Measurements from ENCODE around the gene WDSUB1. TPM values are rescaled to one million over a fixed set of nuclear protein-coding genes. Genes with fewer than 3 reads are reported as not detected.

The WDSUB1 gene
- total RNA-seq, 2 donors from 2014 or later, result 4.4 to 5.9 TPM

GRCh38 chr2:159286709-159287441 lies 372 bp upstream of the WDSUB1 start:
- peak; percentile 96 to 99 (median 98) for DNase-seq
- Mint-ChIP-seq H3K36me3 (ENCODE audit: low read depth) (no peaks in the 10 kb centered on the region), H3K27ac (peak overlapping the region; percentile 87), H3K4me3 (peak overlapping the region; percentile 89), H3K4me1 (peaks cover 17% of the 10 kb centered on the region), H3K27me3 (no peaks in the 10 kb centered on the region)
- no peaks in the 10 kb centered on the region for H3K9me3 ChIP-seq (ENCODE audit: control insufficient read depth, low read length, poor library complexity, severe bottlenecking)
- peak; percentile 99 for ATAC-seq

- no peak for DNase-seq
- H3K9me3 ChIP-seq (ENCODE audit: control insufficient read depth, low read length, poor library complexity, severe bottlenecking), result no peaks in the 10 kb centered on the region
- Mint-ChIP-seq H3K36me3 (ENCODE audit: low read depth) (no peaks in the 10 kb centered on the region), H3K27ac (peak overlapping the region; percentile 87), H3K27me3 (no peaks in the 10 kb centered on the region), H3K4me3 (peak overlapping the region; percentile 89), H3K4me1 (peaks cover 14% of the 10 kb centered on the region)
- no peak for ATAC-seq
Measured at GRCh38 chr2:159285433-159285832, 1.1 kb downstream of the WDSUB1 start.

DNA sequence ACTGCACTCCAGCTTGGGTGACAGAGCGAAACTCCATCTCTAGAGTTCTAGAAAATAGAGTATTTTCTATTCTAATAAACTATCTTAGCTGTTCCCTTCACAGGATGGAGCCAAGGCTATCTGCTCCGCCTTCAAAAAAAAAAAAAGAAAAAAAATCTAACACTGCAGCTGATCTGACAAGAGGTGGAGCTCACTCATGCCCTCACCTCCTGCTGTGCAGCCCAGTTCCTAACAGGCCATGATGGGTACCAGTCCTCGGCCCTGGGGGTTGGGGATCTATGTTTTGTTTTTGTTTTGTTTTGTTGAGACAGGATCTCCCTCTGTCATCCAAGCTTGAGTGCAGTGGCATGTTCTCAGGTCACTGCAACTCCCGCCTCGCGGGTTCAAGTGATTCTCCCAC lies 3.0 kb downstream of the WDSUB1 start:
- H3K4me1 Mint-ChIP-seq, result peaks cover 9% of the 10 kb centered on the region
- no peak overlapping the region for H3K4me3 Mint-ChIP-seq

GRCh38 chr2:159281002-159281401 lies 5.5 kb downstream of the WDSUB1 start:
- H3K9me3 ChIP-seq (ENCODE audit: control insufficient read depth, low read length, poor library complexity, severe bottlenecking), result no peaks in the 10 kb centered on the region
- Mint-ChIP-seq H3K27me3 (no peaks in the 10 kb centered on the region), H3K4me1 (peaks cover 6% of the 10 kb centered on the region), H3K27ac (no peak overlapping the region), H3K4me3 (no peak overlapping the region), H3K36me3 (ENCODE audit: low read depth) (no peaks in the 10 kb centered on the region)
- DNase-seq (no peak), ATAC-seq (no peak)

More for the DNA sequence above, 3.0 kb downstream of the WDSUB1 start:
- Mint-ChIP-seq H3K27me3 (no peaks in the 10 kb centered on the region), H3K36me3 (ENCODE audit: low read depth) (no peaks in the 10 kb centered on the region), H3K27ac (no peak overlapping the region)
- DNase-seq, result no peak
- no peaks in the 10 kb centered on the region for H3K9me3 ChIP-seq (ENCODE audit: control insufficient read depth, low read length, poor library complexity, severe bottlenecking)
- no peak for ATAC-seq

- no peaks in the 10 kb centered on the region for H3K27me3 Mint-ChIP-seq
Measured at GRCh38 chr2:159279700-159280099, 6.8 kb downstream of the WDSUB1 start.

GRCh38 chr2:159275111-159275510 lies 11.4 kb downstream of the WDSUB1 start:
- no peaks in the 10 kb centered on the region for H3K27me3 Mint-ChIP-seq
- ATAC-seq (no peak), DNase-seq (no peak)
- H3K27ac Mint-ChIP-seq, result no peak overlapping the region
- no peak overlapping the region for H3K4me3 Mint-ChIP-seq
- no peaks in the 10 kb centered on the region for H3K9me3 ChIP-seq (ENCODE audit: control insufficient read depth, low read length, poor library complexity, severe bottlenecking)
- H3K4me1 Mint-ChIP-seq, result peaks cover 7% of the 10 kb centered on the region
- H3K36me3 Mint-ChIP-seq (ENCODE audit: low read depth), result peaks cover 11% of the 10 kb centered on the region

More at GRCh38 chr2:159279700-159280099, 6.8 kb downstream of the WDSUB1 start:
- H3K4me3 Mint-ChIP-seq, result no peak overlapping the region
- H3K9me3 ChIP-seq (ENCODE audit: control insufficient read depth, low read length, poor library complexity, severe bottlenecking), result no peaks in the 10 kb centered on the region
- DNase-seq, result no peak
- peaks cover 5% of the 10 kb centered on the region for H3K36me3 Mint-ChIP-seq (ENCODE audit: low read depth)
- no peak for ATAC-seq
- H3K4me1 Mint-ChIP-seq, result peaks cover 3% of the 10 kb centered on the region
- H3K27ac Mint-ChIP-seq, result no peak overlapping the region

DNA sequence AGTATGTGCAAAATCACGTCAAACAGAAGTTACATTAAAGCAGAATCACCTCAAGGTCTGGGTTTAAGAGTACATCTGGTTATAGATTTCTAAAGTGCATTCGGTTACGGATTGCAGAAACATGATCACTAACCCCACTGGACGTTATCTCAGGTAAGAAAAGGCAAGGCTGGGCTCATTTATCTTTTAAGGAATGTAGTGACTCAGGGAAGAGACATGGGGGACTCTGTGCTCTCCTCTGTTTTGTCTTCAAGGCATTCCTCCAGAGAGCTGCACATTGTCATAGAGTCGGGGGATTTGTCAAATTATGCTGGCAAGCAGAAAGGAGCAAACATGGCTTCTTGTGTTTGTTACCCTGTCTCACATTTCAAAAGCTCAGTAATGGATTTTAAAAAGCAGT lies 14.3 kb downstream of the WDSUB1 start:
- no peaks in the 10 kb centered on the region for H3K9me3 ChIP-seq (ENCODE audit: control insufficient read depth, low read length, poor library complexity, severe bottlenecking)
- no peaks in the 10 kb centered on the region for H3K27me3 Mint-ChIP-seq
- H3K36me3 Mint-ChIP-seq (ENCODE audit: low read depth), result peaks cover 18% of the 10 kb centered on the region
- ATAC-seq (no peak), DNase-seq (no peak)
- no peak overlapping the region for H3K4me3 Mint-ChIP-seq
- no peak overlapping the region for H3K27ac Mint-ChIP-seq
- peaks cover 14% of the 10 kb centered on the region for H3K4me1 Mint-ChIP-seq

- ATAC-seq (no peak), DNase-seq (no peak)
- Mint-ChIP-seq H3K27me3 (no peaks in the 10 kb centered on the region), H3K4me3 (no peak overlapping the region), H3K27ac (no peak overlapping the region), H3K36me3 (ENCODE audit: low read depth) (peaks cover 18% of the 10 kb centered on the region), H3K4me1 (peaks cover 14% of the 10 kb centered on the region)
- H3K9me3 ChIP-seq (ENCODE audit: control insufficient read depth, low read length, poor library complexity, severe bottlenecking), result no peaks in the 10 kb centered on the region
Measured at GRCh38 chr2:159270744-159271379, 15.6 kb downstream of the WDSUB1 start.

DNA sequence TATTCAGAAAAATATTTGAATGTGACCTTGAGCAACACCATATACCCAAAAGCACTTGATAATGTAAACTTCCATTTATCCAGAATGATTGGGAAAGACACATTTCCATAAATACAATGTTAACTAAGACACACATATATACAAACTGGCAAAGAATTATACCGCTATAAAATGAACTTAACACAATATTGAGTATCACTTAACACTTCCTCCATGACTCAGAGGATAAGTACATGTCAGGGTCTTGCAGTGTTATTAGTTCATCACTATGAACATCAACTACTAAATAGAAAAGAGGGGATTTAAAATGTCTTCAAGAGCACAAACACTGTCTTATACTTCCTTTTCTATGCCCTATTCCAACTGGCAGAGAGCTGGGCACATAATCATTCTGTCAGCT lies 18.6 kb downstream of the WDSUB1 start:
- Mint-ChIP-seq H3K27ac (no peak overlapping the region), H3K36me3 (ENCODE audit: low read depth) (peaks cover 17% of the 10 kb centered on the region), H3K4me3 (no peak overlapping the region), H3K27me3 (no peaks in the 10 kb centered on the region), H3K4me1 (peaks cover 10% of the 10 kb centered on the region)
- H3K9me3 ChIP-seq (ENCODE audit: control insufficient read depth, low read length, poor library complexity, severe bottlenecking), result no peaks in the 10 kb centered on the region
- ATAC-seq, result no peak
- DNase-seq, result no peak

DNA sequence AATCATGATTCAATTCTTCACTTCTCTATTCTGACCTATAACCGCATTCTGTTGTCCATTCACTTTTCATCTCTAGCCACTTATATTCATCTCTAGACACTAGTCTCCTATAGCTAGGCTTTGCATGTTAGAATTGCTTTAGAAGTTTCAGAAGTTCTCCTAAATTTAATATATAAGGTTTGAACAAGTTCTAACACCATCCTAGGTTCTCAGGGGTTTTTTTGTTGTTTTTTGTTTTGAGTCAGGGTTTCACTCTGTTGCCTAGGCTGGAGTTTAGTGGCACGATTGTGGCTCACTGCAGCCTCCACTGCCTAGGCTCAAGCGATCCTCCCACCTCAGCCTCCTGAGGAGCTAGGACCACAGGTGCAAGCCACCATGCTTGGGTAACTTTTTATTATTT lies 19.9 kb downstream of the WDSUB1 start:
- Mint-ChIP-seq H3K4me1 (peaks cover 16% of the 10 kb centered on the region), H3K4me3 (no peak overlapping the region), H3K36me3 (ENCODE audit: low read depth) (peaks cover 26% of the 10 kb centered on the region), H3K27ac (no peak overlapping the region), H3K27me3 (no peaks in the 10 kb centered on the region)
- DNase-seq (no peak), ATAC-seq (no peak)
- H3K9me3 ChIP-seq (ENCODE audit: control insufficient read depth, low read length, poor library complexity, severe bottlenecking), result no peaks in the 10 kb centered on the region

DNA sequence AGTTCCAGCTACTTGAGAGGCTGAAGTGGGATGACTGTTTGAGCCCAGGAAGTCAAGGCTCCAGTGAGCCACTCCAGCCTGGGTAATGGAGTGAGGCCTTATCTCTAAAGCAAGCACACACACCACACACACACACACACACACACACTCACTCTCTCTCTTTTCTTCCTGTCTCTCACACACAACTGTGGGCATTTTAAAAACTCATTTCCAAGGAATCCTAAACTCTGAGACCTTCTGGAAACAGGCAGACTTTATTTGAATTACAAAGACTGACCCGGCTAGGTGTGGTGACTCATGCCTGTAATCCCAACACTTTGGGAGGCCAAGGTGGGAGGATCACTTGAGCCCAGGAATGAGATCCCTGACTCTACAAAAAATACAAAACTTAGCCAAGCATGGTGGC lies 21.3 kb downstream of the WDSUB1 start:
- Mint-ChIP-seq H3K4me1 (peaks cover 13% of the 10 kb centered on the region), H3K36me3 (ENCODE audit: low read depth) (peaks cover 21% of the 10 kb centered on the region), H3K4me3 (no peak overlapping the region), H3K27me3 (no peaks in the 10 kb centered on the region), H3K27ac (no peak overlapping the region)
- H3K9me3 ChIP-seq (ENCODE audit: control insufficient read depth, low read length, poor library complexity, severe bottlenecking), result no peaks in the 10 kb centered on the region
- ATAC-seq, result no peak
- no peak for DNase-seq

GRCh38 chr2:159262904-159263303 lies 23.6 kb downstream of the WDSUB1 start:
- Mint-ChIP-seq H3K27me3 (no peaks in the 10 kb centered on the region), H3K36me3 (ENCODE audit: low read depth) (peaks cover 16% of the 10 kb centered on the region), H3K4me3 (no peak overlapping the region), H3K27ac (no peak overlapping the region), H3K4me1 (peaks cover 8% of the 10 kb centered on the region)
- ATAC-seq (no peak), DNase-seq (no peak)
- no peaks in the 10 kb centered on the region for H3K9me3 ChIP-seq (ENCODE audit: control insufficient read depth, low read length, poor library complexity, severe bottlenecking)

- no peak for ATAC-seq
- no peaks in the 10 kb centered on the region for H3K9me3 ChIP-seq (ENCODE audit: control insufficient read depth, low read length, poor library complexity, severe bottlenecking)
- peaks cover 6% of the 10 kb centered on the region for H3K4me1 Mint-ChIP-seq
- H3K27me3 Mint-ChIP-seq, result no peaks in the 10 kb centered on the region
- H3K4me3 Mint-ChIP-seq, result no peak overlapping the region
- H3K27ac Mint-ChIP-seq, result no peak overlapping the region
- DNase-seq, result no peak
- peaks cover 13% of the 10 kb centered on the region for H3K36me3 Mint-ChIP-seq (ENCODE audit: low read depth)
Measured at GRCh38 chr2:159262226-159262625, 24.3 kb downstream of the WDSUB1 start.

GRCh38 chr2:159256159-159256558 lies 30.3 kb downstream of the WDSUB1 start:
- Mint-ChIP-seq H3K36me3 (ENCODE audit: low read depth) (peaks cover 3% of the 10 kb centered on the region), H3K4me1 (peaks cover 2% of the 10 kb centered on the region), H3K27ac (no peak overlapping the region), H3K27me3 (no peaks in the 10 kb centered on the region), H3K4me3 (no peak overlapping the region)
- DNase-seq (no peak), ATAC-seq (no peak)
- H3K9me3 ChIP-seq (ENCODE audit: control insufficient read depth, low read length, poor library complexity, severe bottlenecking), result no peaks in the 10 kb centered on the region
